ENCODE measurements around the gene RNF123. TPM values are rescaled to one million over a fixed set of nuclear protein-coding genes. Genes with fewer than 3 reads are reported as not detected.
"Not testable (repeated sequence)": the region's sequence is repeated elsewhere in the genome, so short reads cannot be mapped to it uniquely, and the experiment has no call there.

RNF123 gene
- total RNA-seq, 2 experiments from 2014 or later, result 50.0 to 58.9 TPM

- CTCF ChIA-PET, result interaction anchor here (0.7 to 5.4 kb wide), 7 partner anchors 28 to 140 kb away, joined by 3 to 272 read pairs (median 4); partner anchors contain the start of gene BSN
- H3K9me3 Mint-ChIP-seq (ENCODE audit: low read depth), result no peaks in the 10 kb centered on the region
- H3K4me1 Mint-ChIP-seq, result peaks cover 34% of the 10 kb centered on the region
- no peaks in the 10 kb centered on the region for H3K27me3 Mint-ChIP-seq
- H3K27ac Mint-ChIP-seq, result peak within 1 kb of the TSS; percentile 99
- H3K4me3 Mint-ChIP-seq, result peak within 1 kb of the TSS; percentile 96
- DNase-seq (peak; percentile 99), ATAC-seq (peak; percentile 87)
- H3K36me3 Mint-ChIP-seq, result peaks cover 13% of the 10 kb centered on the region
Measured at GRCh38 chr3:49673715-49674496, 15.5 kb upstream of the RNF123 start, which contains the start of gene APEH. APEH (plus strand) TSS chr3:49674351; CDS start chr3:49674402, 51 bp downstream.

GRCh38 chr3:49674497-49674983, 14.8 kb upstream of the RNF123 start:
- Mint-ChIP-seq H3K4me3 (peak overlapping the region; percentile 96), H3K27ac (peak overlapping the region; percentile 99)
- CTCF ChIA-PET, result no interaction called here

GRCh38 chr3:49675912-49676311, 13.4 kb upstream of the RNF123 start:
- ATAC-seq (no peak), DNase-seq (no peak)
- Mint-ChIP-seq H3K27me3 (no peaks in the 10 kb centered on the region), H3K36me3 (peaks cover 17% of the 10 kb centered on the region), H3K9me3 (ENCODE audit: low read depth) (no peaks in the 10 kb centered on the region), H3K27ac (no peak overlapping the region), H3K4me1 (peaks cover 34% of the 10 kb centered on the region), H3K4me3 (no peak overlapping the region)
- CTCF ChIA-PET, result interaction anchor here (3.6 kb wide), 1 partner anchor 136 kb away, joined by 21 read pairs; no protein-coding TSS in a partner anchor

More at GRCh38 chr3:49674497-49674983, 14.8 kb upstream of the RNF123 start:
- Mint-ChIP-seq H3K4me1 (peaks cover 34% of the 10 kb centered on the region), H3K36me3 (peaks cover 13% of the 10 kb centered on the region), H3K9me3 (ENCODE audit: low read depth) (no peaks in the 10 kb centered on the region), H3K27me3 (no peaks in the 10 kb centered on the region)
- DNase-seq, result no peak
- peak; percentile 22 for ATAC-seq

- Mint-ChIP-seq H3K4me3 (no peak overlapping the region), H3K27me3 (no peaks in the 10 kb centered on the region), H3K27ac (no peak overlapping the region), H3K4me1 (peaks cover 13% of the 10 kb centered on the region), H3K9me3 (ENCODE audit: low read depth) (no peaks in the 10 kb centered on the region), H3K36me3 (peaks cover 21% of the 10 kb centered on the region)
- CTCF ChIA-PET, result no interaction called here
- DNase-seq (no peak), ATAC-seq (no peak)
Measured at GRCh38 chr3:49680493-49681231, 8.7 kb upstream of the RNF123 start.

- CTCF ChIA-PET, result no interaction called here
- peaks cover 18% of the 10 kb centered on the region for H3K36me3 Mint-ChIP-seq
- H3K4me3 Mint-ChIP-seq, result no peak overlapping the region
- DNase-seq (no peak), ATAC-seq (no peak)
- H3K4me1 Mint-ChIP-seq, result peaks cover 9% of the 10 kb centered on the region
- no peaks in the 10 kb centered on the region for H3K9me3 Mint-ChIP-seq (ENCODE audit: low read depth)
- no peak overlapping the region for H3K27ac Mint-ChIP-seq
- no peaks in the 10 kb centered on the region for H3K27me3 Mint-ChIP-seq
Measured at GRCh38 chr3:49681232-49681522, 8.2 kb upstream of the RNF123 start.

GRCh38 chr3:49681543-49681942, 7.8 kb upstream of the RNF123 start:
- peaks cover 7% of the 10 kb centered on the region for H3K4me1 Mint-ChIP-seq
- H3K9me3 Mint-ChIP-seq (ENCODE audit: low read depth), result no peaks in the 10 kb centered on the region
- no peak overlapping the region for H3K27ac Mint-ChIP-seq

GRCh38 chr3:49683162-49683561, 6.2 kb upstream of the RNF123 start:
- H3K36me3 Mint-ChIP-seq, result peaks cover 12% of the 10 kb centered on the region
- DNase-seq, result no peak
- H3K4me1 Mint-ChIP-seq, result peaks cover 8% of the 10 kb centered on the region
- H3K9me3 Mint-ChIP-seq (ENCODE audit: low read depth), result no peaks in the 10 kb centered on the region
- no peak overlapping the region for H3K27ac Mint-ChIP-seq
- H3K27me3 Mint-ChIP-seq, result peaks cover 6% of the 10 kb centered on the region
- ATAC-seq, result no peak
- H3K4me3 Mint-ChIP-seq, result no peak overlapping the region
- CTCF ChIA-PET, result no interaction called here

More at GRCh38 chr3:49681543-49681942, 7.8 kb upstream of the RNF123 start:
- DNase-seq (no peak), ATAC-seq (no peak)
- Mint-ChIP-seq H3K27me3 (no peaks in the 10 kb centered on the region), H3K4me3 (no peak overlapping the region), H3K36me3 (peaks cover 17% of the 10 kb centered on the region)
- CTCF ChIA-PET, result no interaction called here

GRCh38 chr3:49684453-49684852, 4.9 kb upstream of the RNF123 start:
- CTCF ChIA-PET; H3K9me3 Mint-ChIP-seq (ENCODE audit: low read depth): not testable (repeated sequence)
- H3K4me1 Mint-ChIP-seq, result peaks cover 11% of the 10 kb centered on the region

GRCh38 chr3:49685103-49685502, 4.3 kb upstream of the RNF123 start:
- H3K27me3 Mint-ChIP-seq; H3K36me3 Mint-ChIP-seq; DNase-seq; H3K9me3 Mint-ChIP-seq (ENCODE audit: low read depth); ATAC-seq; H3K27ac Mint-ChIP-seq; CTCF ChIA-PET; H3K4me3 Mint-ChIP-seq: not testable (repeated sequence)
- peaks cover 14% of the 10 kb centered on the region for H3K4me1 Mint-ChIP-seq

More at GRCh38 chr3:49684453-49684852, 4.9 kb upstream of the RNF123 start:
- peaks cover 10% of the 10 kb centered on the region for H3K36me3 Mint-ChIP-seq
- ATAC-seq, H3K27ac Mint-ChIP-seq, DNase-seq, H3K4me3 Mint-ChIP-seq, H3K27me3 Mint-ChIP-seq: not testable (repeated sequence)

GRCh38 chr3:49685846-49686245, 3.5 kb upstream of the RNF123 start:
- H3K36me3 Mint-ChIP-seq, H3K4me3 Mint-ChIP-seq: not testable (repeated sequence)
- H3K4me1 Mint-ChIP-seq, result peaks cover 22% of the 10 kb centered on the region

GRCh38 chr3:49686346-49686745, 3.0 kb upstream of the RNF123 start:
- H3K27ac Mint-ChIP-seq; CTCF ChIA-PET; H3K36me3 Mint-ChIP-seq; H3K4me3 Mint-ChIP-seq; H3K9me3 Mint-ChIP-seq (ENCODE audit: low read depth); DNase-seq; H3K27me3 Mint-ChIP-seq: not testable (repeated sequence)
- peaks cover 27% of the 10 kb centered on the region for H3K4me1 Mint-ChIP-seq
- ATAC-seq, result peak; percentile 1

More at GRCh38 chr3:49685846-49686245, 3.5 kb upstream of the RNF123 start:
- CTCF ChIA-PET; DNase-seq; H3K9me3 Mint-ChIP-seq (ENCODE audit: low read depth); H3K27ac Mint-ChIP-seq; ATAC-seq; H3K27me3 Mint-ChIP-seq: not testable (repeated sequence)

- H3K4me3 Mint-ChIP-seq; H3K9me3 Mint-ChIP-seq (ENCODE audit: low read depth); H3K27ac Mint-ChIP-seq; CTCF ChIA-PET; H3K36me3 Mint-ChIP-seq; H3K27me3 Mint-ChIP-seq: not testable (repeated sequence)
- peak; percentile 15 for ATAC-seq
- DNase-seq, result peak; percentile 52
- peaks cover 29% of the 10 kb centered on the region for H3K4me1 Mint-ChIP-seq
Measured at GRCh38 chr3:49686769-49687423, 2.5 kb upstream of the RNF123 start.

- H3K27me3 Mint-ChIP-seq; H3K36me3 Mint-ChIP-seq; H3K9me3 Mint-ChIP-seq (ENCODE audit: low read depth); CTCF ChIA-PET; ATAC-seq; H3K4me3 Mint-ChIP-seq; DNase-seq; H3K27ac Mint-ChIP-seq: not testable (repeated sequence)
- H3K4me1 Mint-ChIP-seq, result peaks cover 29% of the 10 kb centered on the region
Measured at GRCh38 chr3:49687424-49687795, 1.9 kb upstream of the RNF123 start.

Measured in activated CD8-positive, alpha-beta memory T cell treated with anti-CD3 and anti-CD28 coated beads, Interleukin-2, amount 10 ng/mL, durations not matched to agents 7 days and 5 days (primary cell).